C4-2B (cell line): Measurements from ENCODE around the gene PIK3AP1.
A peak's percentile ranks its signal among the peaks of the same experiment; 100 is the strongest.

Experiments used
- CTCF ChIP-seq: fragments of 450-650 bp; conservative IDR thresholded peaks from 2 replicates; pipeline ENCODE4 v1.5.1; 2017; ENCODE audit warnings: mild to moderate bottlenecking
- ZFX ChIP-seq: fragments of 450-650 bp; IDR thresholded peaks from 2 replicates; pipeline ENCODE4 v1.6.1; 2017

GRCh38 chr10:96765406-96766240 is 45.3 kb upstream of the PIK3AP1 start:
- TF ChIP-seq CTCF: peak; percentile 91
- TF ChIP-seq ZFX: no peak
